ENCODE results near the gene TDRD6. TPM values are rescaled to one million over a fixed set of nuclear protein-coding genes. Genes with fewer than 3 reads are reported as not detected.

The TDRD6 gene
- polyA plus RNA-seq, 2 of the 4 experiments (the other 2 are of a cell fraction) = 0.03 TPM; not detected in 1

DNA sequence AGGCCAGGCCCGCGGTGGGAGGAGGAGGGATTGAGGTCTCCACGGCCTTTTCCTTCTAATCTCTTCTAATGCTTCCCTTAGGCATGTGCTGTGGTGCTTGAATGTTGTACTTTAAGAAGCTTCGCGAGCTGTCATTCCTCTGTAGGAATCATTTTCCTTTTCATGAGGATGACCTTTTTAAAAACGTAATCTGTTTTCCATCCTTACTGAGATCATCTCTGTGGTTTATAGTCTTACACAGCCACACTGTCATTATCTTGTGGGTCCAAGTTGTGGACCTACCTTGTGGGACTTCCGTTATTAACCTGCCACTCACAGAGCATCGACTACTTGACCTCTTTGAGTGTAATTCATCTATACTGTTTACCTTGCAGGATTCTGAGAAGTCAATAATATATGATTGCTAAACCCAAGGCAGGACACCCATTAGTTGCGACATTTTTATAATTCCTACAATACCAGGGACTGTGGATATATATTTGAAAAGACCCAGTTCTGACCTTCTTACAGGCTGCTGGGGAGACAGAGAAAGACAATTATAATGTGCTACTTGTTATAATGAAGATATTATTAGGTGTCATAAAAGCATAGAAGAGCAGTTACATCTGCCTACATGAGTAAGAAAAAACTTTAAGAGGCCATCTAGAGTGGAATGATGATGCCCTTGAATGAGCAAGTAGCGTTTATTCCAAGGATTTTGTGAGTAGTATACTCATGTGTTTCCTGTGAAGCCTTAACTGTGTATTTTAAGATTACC lies 34.1 kb upstream of the TDRD6 start:
- FAIRE-seq (no peak), DNase-seq (ENCODE audit: low read depth in 1 of 2, low spot score in 1 of 2) (no peak), ATAC-seq (no peak)
- Histone ChIP-seq H3K27ac (peak overlapping the region in 1 of 2 experiments; percentile 79; a peak in 4 of 6 replicates), H3K4me3 (peak overlapping the region; percentile 57), H3K9me3 (no peaks in the 10 kb centered on the region), H3K4me2 (peak overlapping the region; percentile 82), H3K4me1 (peaks cover 10% of the 10 kb centered on the region; the same call in 2 of the 3 replicates)
- WGBS (ENCODE audit: missing lambda C conversion rate) = 31% methylated on average over 10 of the region's 10 CpGs
- POLR2A ChIA-PET = no interaction called here
- TF ChIP-seq KDM1A (IDR thresholded peaks at IDR 0.05; ENCODE audit: low read depth) = no peak
- no peak for TF ChIP-seq ZC3H11A (IDR thresholded peaks at IDR 0.05)
- no peak for TF ChIP-seq HDAC2 (IDR thresholded peaks at IDR 0.05)
- no peak for TF ChIP-seq ESRRA (IDR thresholded peaks at IDR 0.05; ENCODE audit: borderline replicate concordance, low read length)
- TF ChIP-seq TFCP2L1 (CRISPR knock-in tag; IDR thresholded peaks at IDR 0.05) = no peak
- TF ChIP-seq FOSL2 (IDR thresholded peaks at IDR 0.05) = no peak
- no peak for TF ChIP-seq FOSL2 (CRISPR knock-in tag; IDR thresholded peaks at IDR 0.05)
- CTCF ChIA-PET = no interaction called here

DNA sequence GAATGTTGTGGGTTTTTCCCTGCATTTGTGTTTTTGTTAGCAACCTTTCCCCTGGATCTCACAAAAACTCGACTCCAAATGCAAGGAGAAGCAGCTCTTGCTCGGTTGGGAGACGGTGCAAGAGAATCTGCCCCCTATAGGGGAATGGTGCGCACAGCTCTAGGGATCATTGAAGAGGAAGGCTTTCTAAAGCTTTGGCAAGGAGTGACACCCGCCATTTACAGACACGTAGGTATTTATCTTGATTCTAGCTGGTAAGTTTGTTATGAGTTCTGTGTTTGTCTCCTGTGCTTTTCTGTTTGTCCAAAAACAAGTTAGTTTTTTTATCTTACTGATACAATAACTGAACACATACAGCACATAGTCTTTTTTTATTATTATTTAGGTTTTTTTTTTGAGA lies 31.9 kb upstream of the TDRD6 start:
- 53% methylated on average over 6 of the region's 6 CpGs for WGBS (ENCODE audit: missing lambda C conversion rate)
- no peak overlapping the region for H3K27ac ChIP-seq
- FAIRE-seq (no peak), ATAC-seq (no peak), DNase-seq (ENCODE audit: low read depth in 1 of 2, low spot score in 1 of 2) (peak; percentile 5 to 37)
- POLR2A ChIA-PET = no interaction called here
- TF ChIP-seq, protein P1, sequence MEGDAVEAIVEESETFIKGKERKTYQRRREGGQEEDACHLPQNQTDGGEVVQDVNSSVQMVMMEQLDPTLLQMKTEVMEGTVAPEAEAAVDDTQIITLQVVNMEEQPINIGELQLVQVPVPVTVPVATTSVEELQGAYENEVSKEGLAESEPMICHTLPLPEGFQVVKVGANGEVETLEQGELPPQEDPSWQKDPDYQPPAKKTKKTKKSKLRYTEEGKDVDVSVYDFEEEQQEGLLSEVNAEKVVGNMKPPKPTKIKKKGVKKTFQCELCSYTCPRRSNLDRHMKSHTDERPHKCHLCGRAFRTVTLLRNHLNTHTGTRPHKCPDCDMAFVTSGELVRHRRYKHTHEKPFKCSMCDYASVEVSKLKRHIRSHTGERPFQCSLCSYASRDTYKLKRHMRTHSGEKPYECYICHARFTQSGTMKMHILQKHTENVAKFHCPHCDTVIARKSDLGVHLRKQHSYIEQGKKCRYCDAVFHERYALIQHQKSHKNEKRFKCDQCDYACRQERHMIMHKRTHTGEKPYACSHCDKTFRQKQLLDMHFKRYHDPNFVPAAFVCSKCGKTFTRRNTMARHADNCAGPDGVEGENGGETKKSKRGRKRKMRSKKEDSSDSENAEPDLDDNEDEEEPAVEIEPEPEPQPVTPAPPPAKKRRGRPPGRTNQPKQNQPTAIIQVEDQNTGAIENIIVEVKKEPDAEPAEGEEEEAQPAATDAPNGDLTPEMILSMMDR (IDR thresholded peaks at IDR 0.05) = peak; percentile 17; the same call in 1 of the 3 replicates
- TF ChIP-seq HEYL (CRISPR knock-in tag; IDR thresholded peaks at IDR 0.05) = no peak
- H3K4me1 ChIP-seq = peaks cover 5% of the 10 kb centered on the region; the same call in 1 of the 3 replicates
- no peaks in the 10 kb centered on the region for H3K9me3 ChIP-seq
- no peak overlapping the region for H3K4me3 ChIP-seq
- H3K4me2 ChIP-seq = no peak overlapping the region
- CTCF ChIA-PET = interaction anchor here (0.6 to 2.0 kb wide), 5 partner anchors 8 to 907 kb away, joined by 3 to 6 read pairs (median 4); no protein-coding TSS in a partner anchor

DNA sequence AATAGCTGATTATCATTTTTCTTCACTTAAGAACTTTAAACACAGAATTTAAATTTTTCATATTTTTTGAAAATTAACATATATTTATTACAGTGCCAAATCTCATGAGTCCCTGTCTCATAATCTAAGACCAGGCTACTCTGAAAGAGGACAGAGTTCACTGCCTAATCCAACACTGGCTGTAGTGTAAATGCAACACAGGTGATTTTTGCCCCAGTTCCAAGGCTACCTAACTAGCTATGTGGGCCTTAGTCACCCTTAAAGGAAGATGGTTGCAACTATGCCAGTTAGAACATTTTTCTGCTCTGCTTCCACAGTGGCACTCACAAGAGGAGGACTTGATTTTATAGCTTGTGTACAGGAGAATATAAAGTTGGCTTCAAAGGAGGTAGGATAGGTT lies 30.0 kb upstream of the TDRD6 start:
- CTCF ChIA-PET = no interaction called here

DNA sequence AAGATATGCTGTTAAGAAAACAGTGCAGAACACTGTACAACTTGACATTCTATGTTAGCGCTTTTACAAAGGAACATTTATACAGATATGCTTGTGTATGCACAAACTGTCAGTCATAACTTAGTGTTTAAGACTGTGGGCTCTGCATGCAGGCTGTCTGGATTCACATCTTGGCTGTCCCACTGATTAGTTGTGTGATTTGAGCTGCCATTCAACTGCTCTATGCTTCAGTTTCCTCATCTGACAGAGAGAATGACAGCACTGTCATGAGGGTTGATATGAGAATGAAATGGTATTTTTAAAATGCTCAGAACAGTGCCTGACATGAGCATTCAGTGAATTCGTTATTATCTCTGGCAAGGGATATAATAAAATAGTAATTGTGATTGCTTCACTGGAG lies 26.2 kb upstream of the TDRD6 start:
- Histone ChIP-seq H3K27ac (no peak overlapping the region), H3K4me1 (no peaks in the 10 kb centered on the region), H3K4me3 (no peak overlapping the region), H3K9me3 (no peaks in the 10 kb centered on the region), H3K4me2 (no peak overlapping the region)
- ChIA-PET CTCF (no interaction called here), POLR2A (no interaction called here)
- DNase-seq (ENCODE audit: low read depth in 1 of 2, low spot score in 1 of 2) = no peak
- no peak for TF ChIP-seq EHMT2 (IDR thresholded peaks at IDR 0.05; ENCODE audit: low read depth)
- TF ChIP-seq ESRRA (IDR thresholded peaks at IDR 0.05; ENCODE audit: borderline replicate concordance, low read length) = no peak
- no peak for TF ChIP-seq CHD2 (IDR thresholded peaks at IDR 0.05; ENCODE audit: low read length, partially characterized antibody)
- no peak for TF ChIP-seq TP53 (CRISPR knock-in tag; IDR thresholded peaks at IDR 0.05)
- no peak for TF ChIP-seq SMC3 (IDR thresholded peaks at IDR 0.05)
- TF ChIP-seq, protein P2, sequence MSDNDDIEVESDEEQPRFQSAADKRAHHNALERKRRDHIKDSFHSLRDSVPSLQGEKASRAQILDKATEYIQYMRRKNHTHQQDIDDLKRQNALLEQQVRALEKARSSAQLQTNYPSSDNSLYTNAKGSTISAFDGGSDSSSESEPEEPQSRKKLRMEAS (IDR thresholded peaks at IDR 0.05) = no peak
- TF ChIP-seq, protein P3, sequence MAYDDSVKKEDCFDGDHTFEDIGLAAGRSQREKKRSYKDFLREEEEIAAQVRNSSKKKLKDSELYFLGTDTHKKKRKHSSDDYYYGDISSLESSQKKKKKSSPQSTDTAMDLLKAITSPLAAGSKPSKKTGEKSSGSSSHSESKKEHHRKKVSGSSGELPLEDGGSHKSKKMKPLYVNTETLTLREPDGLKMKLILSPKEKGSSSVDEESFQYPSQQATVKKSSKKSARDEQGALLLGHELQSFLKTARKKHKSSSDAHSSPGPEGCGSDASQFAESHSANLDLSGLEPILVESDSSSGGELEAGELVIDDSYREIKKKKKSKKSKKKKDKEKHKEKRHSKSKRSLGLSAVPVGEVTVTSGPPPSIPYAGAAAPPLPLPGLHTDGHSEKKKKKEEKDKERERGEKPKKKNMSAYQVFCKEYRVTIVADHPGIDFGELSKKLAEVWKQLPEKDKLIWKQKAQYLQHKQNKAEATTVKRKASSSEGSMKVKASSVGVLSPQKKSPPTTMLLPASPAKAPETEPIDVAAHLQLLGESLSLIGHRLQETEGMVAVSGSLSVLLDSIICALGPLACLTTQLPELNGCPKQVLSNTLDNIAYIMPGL (CRISPR knock-in tag; IDR thresholded peaks at IDR 0.05; ENCODE audit: borderline replicate concordance) = no peak
- no peak for TF ChIP-seq PHF8 (IDR thresholded peaks at IDR 0.05; ENCODE audit: borderline replicate concordance, low read depth)
- no peak for TF ChIP-seq EHF (CRISPR knock-in tag; IDR thresholded peaks at IDR 0.05)
- ATAC-seq = no peak
- no peak for FAIRE-seq
- 59% methylated on average over 2 of the region's 2 CpGs for WGBS (ENCODE audit: missing lambda C conversion rate)

More for the DNA sequence above, 30.0 kb upstream of the TDRD6 start:
- no peak for ATAC-seq
- no peak for TF ChIP-seq CHD2 (IDR thresholded peaks at IDR 0.05; ENCODE audit: low read length, partially characterized antibody)
- no peak for TF ChIP-seq ZNF302 (CRISPR knock-in tag; IDR thresholded peaks at IDR 0.05)
- TF ChIP-seq RNF2 (IDR thresholded peaks at IDR 0.05; ENCODE audit: borderline replicate concordance, low read depth) = no peak
- no peak for TF ChIP-seq MYC (IDR thresholded peaks at IDR 0.05; ENCODE audit: borderline replicate concordance, low read length)
- no peak for TF ChIP-seq ZFP36 (IDR thresholded peaks at IDR 0.05; ENCODE audit: borderline replicate concordance, partially characterized antibody)
- TF ChIP-seq FOXS1 (CRISPR knock-in tag; IDR thresholded peaks at IDR 0.05) = no peak
- TF ChIP-seq NPAS2 (CRISPR knock-in tag; IDR thresholded peaks at IDR 0.05; ENCODE audit: borderline replicate concordance) = no peak
- TF ChIP-seq EP300 (IDR thresholded peaks at IDR 0.05) = no peak
- no peak for TF ChIP-seq MAZ (IDR thresholded peaks at IDR 0.05; ENCODE audit: borderline replicate concordance, low read depth, low read length)
- no peak for TF ChIP-seq ZC3H11A (IDR thresholded peaks at IDR 0.05)
- no peak for TF ChIP-seq EHF (CRISPR knock-in tag; IDR thresholded peaks at IDR 0.05)
- TF ChIP-seq CBX8 (IDR thresholded peaks at IDR 0.05) = no peak
- no peak for TF ChIP-seq RFX5 (IDR thresholded peaks at IDR 0.05)
- no peak for TF ChIP-seq POLR2AphosphoS2 (conservative IDR thresholded peaks at IDR 0.05; ENCODE audit: low read length)
- no peak for TF ChIP-seq JUN (IDR thresholded peaks at IDR 0.05)
- TF ChIP-seq KDM5A (IDR thresholded peaks at IDR 0.05) = no peak
- no peak for TF ChIP-seq ESRRA (IDR thresholded peaks at IDR 0.05; ENCODE audit: borderline replicate concordance, low read length)
- TF ChIP-seq, protein P4, sequence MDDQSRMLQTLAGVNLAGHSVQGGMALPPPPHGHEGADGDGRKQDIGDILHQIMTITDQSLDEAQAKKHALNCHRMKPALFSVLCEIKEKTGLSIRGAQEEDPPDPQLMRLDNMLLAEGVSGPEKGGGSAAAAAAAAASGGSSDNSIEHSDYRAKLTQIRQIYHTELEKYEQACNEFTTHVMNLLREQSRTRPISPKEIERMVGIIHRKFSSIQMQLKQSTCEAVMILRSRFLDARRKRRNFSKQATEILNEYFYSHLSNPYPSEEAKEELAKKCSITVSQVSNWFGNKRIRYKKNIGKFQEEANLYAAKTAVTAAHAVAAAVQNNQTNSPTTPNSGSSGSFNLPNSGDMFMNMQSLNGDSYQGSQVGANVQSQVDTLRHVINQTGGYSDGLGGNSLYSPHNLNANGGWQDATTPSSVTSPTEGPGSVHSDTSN (IDR thresholded peaks at IDR 0.05) = no peak
- TF ChIP-seq JUNB (IDR thresholded peaks at IDR 0.05) = no peak
- FAIRE-seq = no peak
- DNase-seq (ENCODE audit: low read depth in 1 of 2, low spot score in 1 of 2) = no peak
- Histone ChIP-seq H3K27ac (no peak overlapping the region), H3K9me3 (no peaks in the 10 kb centered on the region), H3K4me3 (no peak overlapping the region), H3K4me1 (no peaks in the 10 kb centered on the region), H3K4me2 (no peak overlapping the region)
- POLR2A ChIA-PET = no interaction called here
